ENCODE data around the gene P2RY11. TPM values are rescaled to one million over a fixed set of nuclear protein-coding genes. Genes with fewer than 3 reads are reported as not detected.

P2RY11 gene
- total RNA-seq, 1 experiment from 2014 or later: 60.6 TPM

- Histone ChIP-seq H4K20me1 (ENCODE audit: control insufficient read depth, insufficient read depth, insufficient read length) (no peaks in the 10 kb centered on the region), H2BK15ac (ENCODE audit: low read depth, low read length) (no peak overlapping the region), H2AFZ (ENCODE audit: low read length) (no peak overlapping the region), H3K23me2 (ENCODE audit: insufficient read length, low read depth, low read length, poor library complexity, severe bottlenecking) (no peaks in the 10 kb centered on the region), H4K5ac (ENCODE audit: insufficient read length, low read depth, low read length) (no peak overlapping the region), H2AK5ac (ENCODE audit: insufficient read length, low read length) (no peak overlapping the region), H3K18ac (ENCODE audit: insufficient read length, low read depth, low read length) (no peak overlapping the region), H3K9ac (ENCODE audit: extremely low read depth, insufficient read length, low read length) (no peak overlapping the region), H3K4me2 (ENCODE audit: insufficient read depth, insufficient read length, low read length) (no peak overlapping the region), H3K79me1 (ENCODE audit: insufficient read depth, low read depth, low read length, poor library complexity, severe bottlenecking) (no peaks in the 10 kb centered on the region), H3K56ac (ENCODE audit: insufficient read length, low read depth, low read length) (no peak overlapping the region), H4K91ac (ENCODE audit: insufficient read length, low read depth, low read length) (no peak overlapping the region), H3K23ac (ENCODE audit: insufficient read length, low read depth, low read length) (no peak overlapping the region), H2BK12ac (ENCODE audit: insufficient read length, low read depth, low read length) (no peak overlapping the region), H2BK5ac (ENCODE audit: insufficient read length, low read length) (no peak overlapping the region), H3K27ac (ENCODE audit: insufficient read length, low read depth, low read length) (no peak overlapping the region), H3K4me1 (ENCODE audit: insufficient read depth, low read length) (no peaks in the 10 kb centered on the region), H3K14ac (ENCODE audit: insufficient read depth, low read length) (no peak overlapping the region), H2BK120ac (ENCODE audit: low read depth, low read length, poor library complexity, severe bottlenecking) (no peak overlapping the region), H3K4ac (ENCODE audit: low read depth, low read length) (no peak overlapping the region), H3K79me2 (ENCODE audit: insufficient read depth, low read length) (no peaks in the 10 kb centered on the region), H2BK20ac (ENCODE audit: low read depth, low read length, poor library complexity, severe bottlenecking) (no peak overlapping the region), H3K27me3 (ENCODE audit: insufficient read depth, low read length) (no peaks in the 10 kb centered on the region), H3T11ph (ENCODE audit: low read length) (no peak overlapping the region), H4K8ac (replicated peaks; ENCODE audit: insufficient read length, low read depth, low read length) (no peak overlapping the region), H3K9me3 (ENCODE audit: control insufficient read depth, low read depth, low read length) (no peaks in the 10 kb centered on the region)
- Mint-ChIP-seq H3K27me3 (ENCODE audit: low read depth) (no peaks in the 10 kb centered on the region), H3K4me3 (no peak overlapping the region), H3K36me3 (ENCODE audit: insufficient read depth in 1 of 3, low read depth in 3 of 3) (peaks cover 4 to 20% (median 9%) of the 10 kb centered on the region in 3 experiments; a peak in 6 of 7 replicates), H3K27ac (no peak overlapping the region), H3K9me3 (peaks cover 0 to 3% of the 10 kb centered on the region in 2 experiments; a peak in 1 of 5 replicates), H3K4me1 (no peaks in the 10 kb centered on the region)
- DNase-seq: no peak
- no CpG with 5 or more reads among the region's 4 CpGs for WGBS (ENCODE audit: extremely low coverage, insufficient read length, low lambda C conversion rate)
- no peak for TF ChIP-seq CTCF (conservative IDR thresholded peaks at IDR 0.05)
These were observed 14.7 kb downstream of the P2RY11 start for GRCh38 chr19:10126213-10126639.
